Measurements from ENCODE around the gene EGFL7.

The EGFL7 gene

DNA sequence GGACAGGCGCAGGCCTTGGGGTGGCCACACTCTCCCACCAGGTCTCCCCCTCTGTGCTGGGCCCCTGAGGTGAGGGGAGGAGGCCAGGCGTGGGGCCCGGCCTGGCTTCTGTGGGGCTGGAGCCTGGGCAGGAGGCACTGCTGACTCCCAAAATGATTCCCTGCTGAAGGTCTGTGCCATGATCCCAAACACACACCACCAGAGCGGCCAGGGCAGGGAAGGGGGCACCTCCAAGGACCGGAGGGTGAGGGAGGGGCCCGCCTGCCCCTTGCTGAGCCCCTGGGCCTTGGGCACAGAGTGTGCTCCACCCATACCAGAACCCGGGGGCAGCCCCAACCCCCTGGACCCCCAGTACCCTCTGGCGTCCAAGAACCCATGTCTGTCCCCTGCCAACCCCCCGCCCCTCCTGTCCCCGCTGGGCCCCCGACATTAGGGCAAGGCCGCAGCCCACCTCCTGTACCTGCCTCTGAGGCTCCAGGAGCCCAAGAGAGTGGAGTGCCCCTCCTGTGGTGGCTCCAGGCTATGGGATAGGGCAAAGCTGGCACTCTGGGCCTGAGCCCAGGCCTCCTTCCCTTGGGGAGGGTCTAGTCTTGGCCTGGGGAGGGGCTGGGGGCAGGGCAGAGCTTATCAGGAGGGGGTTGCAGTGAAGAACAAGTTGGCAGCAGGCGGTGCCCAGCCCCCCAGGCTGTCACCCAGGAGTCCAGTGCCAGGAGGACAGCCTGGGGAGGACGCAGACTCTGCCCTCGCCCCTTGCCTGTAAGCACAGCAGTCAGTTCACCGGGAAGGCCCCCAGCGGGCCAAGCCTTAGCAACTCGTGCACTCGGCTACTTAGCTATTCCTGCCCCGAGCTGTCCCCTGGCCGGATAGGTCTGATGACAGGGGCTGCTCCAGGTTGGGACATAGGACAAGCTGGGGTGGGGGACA, 2.6 kb upstream of the EGFL7 start:
- DNase-seq (ENCODE audit: low spot score), result no peak

DNA sequence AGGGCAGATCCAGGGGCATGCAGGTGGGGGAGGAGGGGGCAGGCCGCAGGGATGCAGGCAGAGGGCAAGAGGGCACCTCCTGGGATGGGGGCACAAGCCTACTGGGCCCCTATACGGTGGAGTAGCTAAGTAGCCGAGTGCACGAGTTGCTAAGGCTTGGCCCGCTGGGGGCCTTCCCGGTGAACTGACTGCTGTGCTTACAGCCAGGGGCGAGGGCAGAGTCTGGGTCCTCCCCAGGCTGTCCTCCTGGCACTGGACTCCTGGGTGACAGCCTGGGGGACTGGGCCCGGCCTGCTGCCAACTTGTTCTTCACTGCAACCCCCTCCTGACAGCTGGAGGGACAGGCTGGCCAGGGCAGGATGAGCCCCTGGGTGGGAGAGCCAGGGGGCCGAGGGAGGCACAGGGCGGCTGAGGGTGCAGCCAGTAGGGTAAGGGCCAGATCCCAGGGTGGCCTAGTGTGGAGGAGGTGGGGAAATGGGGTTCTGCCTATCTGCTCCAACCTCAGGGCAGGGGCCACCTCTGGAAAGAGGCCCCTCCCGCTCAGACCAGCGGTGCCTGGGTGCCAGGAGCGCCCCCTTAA, 1.7 kb upstream of the EGFL7 start:
- DNase-seq (ENCODE audit: low spot score), result no peak

- no peak for DNase-seq (ENCODE audit: low spot score)
Measured at GRCh38 chr9:136661641-136662325, 933 bp upstream of the EGFL7 start.

DNA sequence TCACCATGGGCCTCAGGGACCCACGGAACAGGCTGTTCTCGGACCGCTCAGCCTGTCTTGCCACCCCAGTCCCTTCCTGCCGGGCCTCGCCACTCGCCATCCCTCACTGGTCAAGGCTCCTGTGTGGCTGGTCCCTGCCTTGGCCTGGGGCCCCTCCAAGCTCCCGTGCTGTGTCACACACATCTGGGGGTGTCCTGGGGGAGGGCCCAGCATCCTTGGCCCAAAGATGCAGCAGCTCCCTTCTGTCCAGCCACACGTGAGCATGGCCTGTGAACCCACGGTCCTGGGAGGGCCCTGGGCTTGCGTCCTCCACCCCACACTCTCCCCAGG, 425 bp upstream of the EGFL7 start:
- no peak for DNase-seq (ENCODE audit: low spot score)

GRCh38 chr9:136664000-136664915, 1.5 kb downstream of the EGFL7 start:
- DNase-seq (ENCODE audit: low spot score), result no peak

DNA sequence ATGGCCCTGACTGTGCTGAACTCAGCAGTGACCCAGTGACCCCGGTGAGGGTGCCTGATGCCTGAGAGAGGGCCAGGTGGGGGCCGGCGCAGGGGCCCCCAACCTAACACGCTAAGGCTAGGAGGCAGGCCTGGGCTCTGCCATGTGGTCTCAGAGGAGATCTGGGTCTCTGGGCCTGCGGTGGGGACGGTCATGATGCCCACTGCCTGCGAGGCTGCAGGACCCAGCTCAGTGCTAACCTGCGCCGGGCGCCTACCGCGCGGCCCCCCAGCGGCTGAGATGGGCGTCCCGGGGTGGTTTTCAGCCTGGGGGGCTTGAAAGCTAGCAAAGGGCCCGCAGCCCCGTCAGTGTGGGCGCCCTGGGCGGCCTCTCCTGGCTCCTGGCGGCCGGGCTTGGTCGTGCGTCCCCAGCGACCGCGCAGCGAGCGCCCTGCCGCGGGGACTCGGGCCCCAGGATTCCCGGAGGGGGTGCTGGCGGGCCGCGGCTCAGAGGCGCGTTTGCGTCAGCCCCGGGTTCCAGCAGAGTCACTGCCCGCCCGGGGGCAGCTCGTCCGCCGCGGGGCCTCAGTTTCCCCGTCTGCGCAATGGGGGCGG, 2.5 kb downstream of the EGFL7 start:
- no peak for DNase-seq (ENCODE audit: low spot score)

DNA sequence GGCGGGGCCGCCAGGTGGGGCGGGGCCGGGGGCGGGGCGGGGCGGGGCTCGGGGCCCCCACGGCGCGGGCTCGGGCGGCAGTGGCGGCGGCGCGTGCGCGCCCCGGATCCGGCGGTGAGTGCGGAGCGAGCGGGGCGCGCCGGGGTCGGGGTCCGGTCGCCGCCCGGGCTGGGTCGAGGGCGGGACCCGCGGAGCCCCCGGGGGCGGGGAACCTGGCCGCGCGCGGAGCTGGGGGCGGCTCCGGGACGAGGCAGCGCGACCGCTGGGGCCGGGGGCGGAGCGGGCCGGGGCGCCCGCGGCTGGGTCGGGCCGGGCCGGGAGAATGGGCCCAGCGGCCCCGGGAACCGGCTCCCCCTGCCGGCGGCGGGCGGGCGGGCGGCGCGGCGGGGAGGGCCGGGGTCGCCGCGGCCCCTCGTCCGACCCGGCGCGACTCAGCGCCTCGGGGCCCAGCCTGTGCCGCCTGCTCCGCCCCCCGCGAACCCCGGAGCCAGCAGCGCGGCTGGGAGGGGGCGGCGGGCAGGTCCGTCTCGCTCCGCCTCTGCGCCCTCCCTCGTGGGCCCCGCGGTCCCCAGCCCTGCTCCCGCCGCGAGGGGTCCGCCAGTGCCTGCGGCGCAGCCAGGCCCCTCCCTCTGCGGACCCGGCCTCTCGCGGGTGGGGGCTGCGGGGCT, 3.1 kb downstream of the EGFL7 start:
- DNase-seq (ENCODE audit: low spot score), result no peak

- DNase-seq (ENCODE audit: low spot score), result no peak
Measured at GRCh38 chr9:136666372-136667213, 3.9 kb downstream of the EGFL7 start.

GRCh38 chr9:136667214-136667939, 4.7 kb downstream of the EGFL7 start:
- DNase-seq (ENCODE audit: low spot score), result no peak

GRCh38 chr9:136667940-136668760, 5.4 kb downstream of the EGFL7 start:
- no peak for DNase-seq (ENCODE audit: low spot score)

GRCh38 chr9:136668983-136669790, 6.5 kb downstream of the EGFL7 start:
- no peak for DNase-seq (ENCODE audit: low spot score)

- DNase-seq (ENCODE audit: low spot score), result no peak
Measured at GRCh38 chr9:136669791-136670464, 7.2 kb downstream of the EGFL7 start.

DNA sequence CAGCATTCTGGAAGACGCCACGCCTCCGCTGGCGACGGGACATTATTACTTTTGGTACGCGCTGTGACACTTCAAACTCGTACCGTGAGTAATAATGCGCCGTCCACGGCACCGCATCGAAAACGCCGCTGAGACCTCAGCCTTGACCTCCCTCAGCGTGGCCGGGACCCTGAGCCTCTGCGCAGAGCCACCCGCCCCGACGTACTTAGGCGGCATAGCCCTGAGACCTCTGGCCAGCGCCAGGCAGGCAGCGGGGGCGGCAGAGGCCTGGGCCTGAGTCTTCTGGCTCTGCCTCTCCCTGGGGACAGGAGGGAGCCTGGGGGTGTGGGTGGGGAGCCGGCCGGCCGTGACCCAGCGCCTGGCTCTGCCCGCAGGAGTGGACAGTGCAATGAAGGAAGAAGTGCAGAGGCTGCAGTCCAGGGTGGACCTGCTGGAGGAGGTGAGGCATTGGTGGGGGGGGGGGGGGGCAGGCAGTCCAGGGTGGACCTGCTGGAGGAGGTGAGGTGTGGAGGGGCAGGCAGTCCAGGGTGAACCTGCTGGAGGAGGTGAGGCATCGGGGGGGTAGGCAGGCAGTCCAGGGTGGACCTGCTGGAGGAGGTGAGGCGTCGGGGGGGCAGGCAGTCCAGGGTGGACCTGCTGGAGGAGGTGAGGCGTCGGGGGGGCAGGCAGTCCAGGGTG, 8.0 kb downstream of the EGFL7 start:
- DNase-seq (ENCODE audit: low spot score), result no peak

GRCh38 chr9:136671254-136671614, 8.5 kb downstream of the EGFL7 start:
- no peak for DNase-seq (ENCODE audit: low spot score)

GRCh38 chr9:136671646-136672430, 9.1 kb downstream of the EGFL7 start:
- peak; percentile 62 for DNase-seq (ENCODE audit: low spot score)

All from COLO829 (cell line).